Body of pancreas (tissue), 4 donors: Measurements from ENCODE around the gene SERPINB8.

Source experiments
- CTCF ChIP-seq, 7 experiments: fragments of 450-650 bp in 4 of 7; fragments of 200-600 bp in 3 of 7; sonication (generic) in 3 of 7; IDR thresholded peaks; one replicate each; pipeline ENCODE4 v1.5.1; 2016 to 2019; ENCODE audit warnings: antibody characterized with exemption in 7 of 7
- POLR2A ChIP-seq, 3 donors: fragments of 450-650 bp; IDR thresholded peaks; one replicate each; pipeline ENCODE4 v1.6.1; 2016; ENCODE audit warnings: antibody characterized with exemption in 3 of 3, mild to moderate bottlenecking in 2 of 3

GRCh38 chr18:64029096-64029495 lies 59.2 kb downstream of the SERPINB8 start:
- TF ChIP-seq CTCF (IDR thresholded peaks at IDR 0.05) (no peak), POLR2A (IDR thresholded peaks at IDR 0.05) (no peak)
